Epidermal melanocyte (primary cell): Measurements from ENCODE around the gene AP4M1.

ENCODE experiments used
- DNase-seq: peaks from one replicate; pipeline ENCODE4 v3.0.0; 2011; ENCODE audit warnings: low spot score; ENCODE audit not compliant: insufficient read length

The AP4M1 gene

GRCh38 chr7:100157334-100158228, 56.1 kb downstream of the AP4M1 start:
- no peak for DNase-seq
